CD4-positive, alpha-beta T cell treated with Interleukin-21 for 1 hour (primary cell): ENCODE data around the gene MKS1.
A peak's percentile ranks its signal among the peaks of the same experiment; 100 is the strongest.

ENCODE experiments used
- DNase-seq: peaks from one replicate; pipeline ENCODE4 v3.0.0-alpha.2; 2020

The MKS1 gene

DNA sequence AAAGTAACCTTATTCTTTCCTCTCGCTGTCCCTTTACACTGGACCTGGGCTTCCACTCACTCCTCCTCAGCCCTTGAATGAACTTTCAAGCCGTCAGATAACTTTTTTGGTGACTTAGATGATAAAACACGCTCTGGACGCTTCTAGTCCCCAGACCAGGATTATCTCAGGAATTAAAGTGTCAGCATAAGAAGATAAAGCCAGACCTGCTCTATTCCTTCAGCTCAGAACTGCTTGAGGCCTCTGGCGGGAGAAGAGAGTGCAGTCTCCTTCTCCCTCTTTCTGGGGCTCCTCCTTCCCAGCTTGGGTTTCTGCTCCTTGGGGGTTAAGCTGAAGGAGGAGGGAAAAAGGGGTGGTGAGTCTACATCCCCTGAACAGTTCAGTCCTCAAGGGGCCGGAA is 25.9 kb upstream of the MKS1 start:
- no peak for DNase-seq

DNA sequence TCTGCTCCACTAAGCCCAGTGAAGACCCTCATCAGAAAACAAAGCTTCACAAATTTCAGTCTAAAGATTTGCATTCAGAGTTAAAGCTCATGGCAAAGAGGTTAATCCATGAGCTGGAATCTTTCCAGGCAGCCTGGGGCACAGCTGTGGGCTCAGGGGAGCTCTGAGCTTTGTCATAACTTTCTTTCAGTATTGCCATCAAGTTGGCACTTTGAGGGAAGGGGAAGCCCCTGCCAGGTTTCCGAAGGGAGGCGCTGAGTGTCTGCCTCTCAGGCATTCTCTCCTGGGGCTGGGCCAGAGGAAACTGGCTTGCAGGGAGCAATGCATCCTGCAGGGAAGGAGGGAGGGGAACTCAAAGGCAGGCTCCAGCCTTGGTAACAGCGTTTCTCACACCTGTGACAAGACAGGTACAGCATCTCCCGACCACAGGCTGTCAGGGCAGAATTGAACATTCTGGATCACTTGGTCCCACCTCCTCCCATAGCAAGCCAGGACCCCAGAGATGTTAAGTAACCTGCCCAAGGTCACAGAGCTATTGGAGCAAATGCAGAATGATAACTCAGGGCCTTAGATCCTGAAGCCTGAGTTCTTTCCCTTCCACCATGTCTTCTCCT is 23.2 kb upstream of the MKS1 start:
- no peak for DNase-seq

DNA sequence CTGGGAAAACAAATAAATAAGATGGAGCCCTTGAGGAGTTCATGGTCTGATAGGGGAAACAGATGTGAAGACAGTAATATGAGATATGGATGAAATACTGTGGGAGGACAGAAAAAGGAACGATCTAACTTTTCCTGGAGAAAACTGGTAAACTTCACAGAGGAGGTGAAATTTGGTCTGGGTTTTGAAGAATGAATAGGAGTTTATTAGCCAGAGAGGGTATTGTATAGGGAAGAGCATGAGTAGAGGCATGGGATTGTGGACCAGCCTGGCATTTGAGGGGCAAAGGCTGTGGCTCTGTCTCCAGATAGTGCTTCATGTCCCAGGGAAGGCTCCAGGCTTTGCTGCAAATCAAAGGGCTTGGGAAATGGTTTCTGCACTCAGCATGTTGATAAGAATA is 20.9 kb upstream of the MKS1 start:
- no peak for DNase-seq

DNA sequence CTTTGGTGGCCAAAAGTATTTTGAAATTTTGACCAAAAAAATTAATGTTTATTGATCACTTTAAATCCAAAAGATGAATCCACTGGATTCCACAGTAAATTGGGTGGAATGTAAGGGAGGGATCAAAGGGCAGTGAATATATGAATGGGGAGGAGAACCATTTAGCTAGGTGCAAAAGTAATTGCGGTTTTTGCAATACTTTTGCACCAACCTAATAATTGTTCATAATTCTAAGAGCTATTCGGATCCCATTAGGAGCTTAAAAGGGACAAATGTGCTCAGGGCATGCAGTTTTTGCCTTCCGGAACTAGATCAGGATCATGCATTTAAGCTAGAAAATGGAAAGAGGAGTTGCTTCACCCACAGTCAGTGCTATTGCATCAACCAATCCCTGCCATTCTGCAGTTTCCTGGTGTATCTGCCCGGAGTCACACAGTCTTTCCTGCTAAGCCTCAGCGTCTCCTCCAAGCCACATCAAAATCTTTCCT is 19.1 kb upstream of the MKS1 start, which contains the start of gene LPO:
TSS of gene LPO (plus strand) at position 438 of the 488 bp plus-strand sequence. CDS start 4,396 bp downstream, outside the sequence.
- DNase-seq, result no peak

DNA sequence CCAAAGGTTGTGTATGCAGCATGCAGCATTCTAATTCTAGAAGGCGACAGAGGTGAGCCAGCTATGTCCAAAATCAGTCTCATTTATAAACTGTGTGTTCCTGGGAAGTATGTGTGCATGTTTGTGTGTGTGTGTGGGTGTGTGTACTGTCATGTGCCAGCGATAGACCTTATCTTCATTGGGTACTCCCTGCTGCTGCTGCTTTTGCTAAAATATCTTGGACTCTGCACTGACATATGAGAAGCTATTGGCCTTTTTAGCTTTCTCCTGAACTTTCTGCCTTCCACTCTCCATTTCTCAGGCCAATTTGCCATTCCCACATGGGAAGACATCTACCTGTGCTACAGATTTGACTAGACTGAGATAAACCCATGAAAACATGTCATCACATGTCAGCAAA is 17.3 kb upstream of the MKS1 start:
- no peak for DNase-seq

DNA sequence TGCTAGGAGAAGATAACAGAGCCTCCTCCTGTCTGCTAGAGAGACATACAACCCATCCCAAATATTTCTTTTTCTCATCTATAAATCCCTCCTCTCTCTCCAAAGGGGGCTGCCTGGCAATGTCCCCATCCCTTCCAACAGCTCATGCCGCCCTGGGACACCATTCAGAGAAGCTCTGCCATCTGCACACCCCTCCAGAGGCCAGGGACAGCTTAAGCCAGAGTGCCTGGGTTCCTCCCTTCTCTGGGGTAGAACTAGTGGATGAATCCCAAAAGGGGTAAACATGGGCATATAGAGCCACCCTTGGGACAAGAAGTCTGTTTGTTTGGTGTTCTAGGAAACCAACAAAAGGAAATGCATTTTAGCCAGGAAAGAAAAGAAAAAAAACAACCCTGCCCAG is 16.8 kb upstream of the MKS1 start:
- no peak for DNase-seq

DNA sequence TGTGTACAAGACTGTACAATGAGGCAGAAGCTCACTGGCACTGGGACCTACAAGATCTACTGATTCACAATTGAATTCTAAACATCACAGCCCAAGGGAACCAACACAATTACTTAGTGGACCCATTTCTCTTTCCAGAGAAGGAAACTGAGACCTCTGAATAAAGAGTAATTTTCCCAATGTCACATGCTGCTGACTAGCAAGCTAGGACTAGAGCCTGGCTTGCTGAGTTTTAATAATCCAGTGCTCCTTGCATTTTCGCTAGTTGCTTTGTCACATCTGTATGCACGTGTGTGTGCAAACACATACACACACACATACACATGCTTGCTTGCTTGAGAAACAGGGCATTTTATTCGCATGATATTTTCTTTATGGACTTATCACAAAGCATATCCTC is 15.5 kb upstream of the MKS1 start:
- no peak for DNase-seq

DNA sequence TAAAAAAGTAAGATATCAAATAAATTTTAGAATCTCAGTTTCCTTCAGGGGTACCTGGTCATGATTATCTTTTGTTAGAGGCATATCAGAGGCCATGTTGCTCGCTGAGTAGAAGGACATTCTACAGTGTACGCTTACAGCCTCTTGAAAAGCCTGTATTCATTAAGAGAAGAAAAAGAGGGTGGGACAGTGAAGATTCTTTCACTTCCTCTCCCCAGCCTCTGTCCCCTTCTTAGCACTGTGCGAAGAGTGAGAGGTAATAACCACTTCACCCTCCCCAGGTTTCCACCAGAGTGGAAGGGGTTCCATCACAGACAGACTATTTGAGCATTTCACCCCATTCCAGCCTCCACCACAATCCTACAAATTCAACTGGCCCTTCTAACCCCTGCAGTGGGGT is 14.5 kb upstream of the MKS1 start:
- DNase-seq, result no peak

DNA sequence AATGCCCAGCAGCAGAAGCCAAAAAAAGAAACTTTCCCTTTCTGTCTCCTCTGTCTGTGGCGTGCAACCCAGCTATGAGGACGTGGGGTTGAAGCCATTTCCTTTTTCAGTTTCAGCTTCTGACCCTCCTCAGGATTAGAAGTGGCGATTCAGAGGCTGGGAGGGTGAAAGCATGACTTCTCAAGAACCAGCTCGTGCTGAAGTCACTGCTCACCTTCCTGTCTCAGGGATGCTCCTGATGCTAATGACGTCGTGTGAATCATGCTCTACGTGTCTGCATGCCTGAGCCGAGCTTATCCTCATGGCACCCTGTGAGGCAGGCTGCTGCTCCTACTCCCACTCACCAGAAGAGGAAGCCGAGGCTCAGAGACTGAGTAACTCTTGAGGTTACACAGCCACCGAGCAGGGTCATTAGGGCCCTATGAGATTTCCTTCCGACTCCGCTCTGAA is 13.7 kb upstream of the MKS1 start:
- DNase-seq, result peak; percentile 14

DNA sequence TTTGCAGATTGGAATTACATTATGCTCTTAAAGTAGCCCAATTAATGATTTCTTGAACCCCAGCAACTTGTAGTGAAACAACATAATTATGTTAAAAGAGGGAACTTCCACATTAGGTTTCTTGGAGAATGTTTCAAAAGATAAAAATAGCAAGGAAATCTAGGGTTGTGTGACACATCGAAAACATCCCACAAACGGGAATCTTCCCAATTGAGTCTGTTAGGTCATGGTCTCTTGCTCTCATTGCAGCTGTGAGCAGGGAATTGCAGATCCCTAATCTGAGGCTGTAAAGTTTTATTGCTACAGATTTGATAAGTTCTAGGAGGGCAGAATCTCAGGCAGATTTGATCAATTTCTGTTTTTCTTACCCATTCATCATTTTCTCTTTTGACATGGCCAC is 12.6 kb upstream of the MKS1 start:
- no peak for DNase-seq

DNA sequence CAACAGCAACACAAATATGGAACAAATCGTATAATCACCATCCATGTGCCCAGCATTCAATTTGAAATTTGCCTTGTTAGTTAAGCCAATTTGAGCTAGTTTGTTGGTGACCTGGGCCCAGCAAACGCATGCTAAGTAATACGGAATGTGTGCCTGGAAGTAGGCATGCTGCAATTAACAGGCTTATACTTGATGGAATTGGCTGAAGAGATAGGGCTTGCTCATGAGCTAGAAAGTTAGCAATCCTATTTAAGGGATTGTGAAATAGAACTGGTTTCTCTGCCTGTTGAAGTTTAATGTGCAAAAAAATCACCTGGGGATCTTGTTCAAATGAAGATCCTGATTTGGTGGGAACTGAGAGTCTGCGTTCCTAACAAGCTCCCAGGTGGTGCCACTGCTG is 10.8 kb upstream of the MKS1 start:
- DNase-seq, result no peak

DNA sequence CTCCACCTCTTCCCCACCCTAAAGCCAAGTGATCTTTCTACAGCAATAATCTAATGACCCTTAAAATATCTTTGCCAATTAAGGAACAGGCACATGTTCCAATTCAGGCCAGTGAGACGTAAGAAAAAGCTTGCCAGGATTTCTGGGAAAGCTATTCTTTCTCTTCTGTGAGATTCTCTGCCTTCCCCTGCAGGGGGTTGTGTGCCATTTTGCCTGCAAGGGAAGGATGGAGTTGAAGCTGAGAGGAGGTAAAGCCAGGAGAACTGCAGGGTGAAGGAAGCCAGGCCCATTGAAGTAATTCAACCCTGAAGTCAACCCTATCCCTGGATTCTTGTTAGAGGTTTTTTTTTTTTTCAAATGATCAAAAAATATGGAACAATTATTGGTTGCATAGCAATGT is 10.3 kb upstream of the MKS1 start:
- no peak for DNase-seq

DNA sequence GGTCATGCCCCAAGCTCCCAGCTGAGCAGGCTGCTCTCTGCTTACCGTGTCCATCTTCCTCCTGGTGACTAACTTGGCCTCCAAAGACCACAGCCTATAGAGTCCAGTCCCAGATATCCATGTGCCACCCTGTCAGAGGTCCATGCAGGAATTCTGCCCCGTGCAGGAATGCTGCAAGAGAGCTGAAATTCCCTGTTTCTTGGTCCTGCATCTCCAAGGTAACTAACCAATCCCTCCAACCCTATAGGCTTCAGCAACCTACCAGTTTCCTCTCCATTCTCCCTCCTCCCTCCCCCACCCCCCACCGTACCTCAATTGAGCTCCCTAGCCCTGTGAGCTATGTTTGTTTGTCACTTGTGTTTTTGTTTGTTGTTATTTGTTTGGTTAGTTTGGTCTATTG is 9.6 kb upstream of the MKS1 start:
- no peak for DNase-seq

DNA sequence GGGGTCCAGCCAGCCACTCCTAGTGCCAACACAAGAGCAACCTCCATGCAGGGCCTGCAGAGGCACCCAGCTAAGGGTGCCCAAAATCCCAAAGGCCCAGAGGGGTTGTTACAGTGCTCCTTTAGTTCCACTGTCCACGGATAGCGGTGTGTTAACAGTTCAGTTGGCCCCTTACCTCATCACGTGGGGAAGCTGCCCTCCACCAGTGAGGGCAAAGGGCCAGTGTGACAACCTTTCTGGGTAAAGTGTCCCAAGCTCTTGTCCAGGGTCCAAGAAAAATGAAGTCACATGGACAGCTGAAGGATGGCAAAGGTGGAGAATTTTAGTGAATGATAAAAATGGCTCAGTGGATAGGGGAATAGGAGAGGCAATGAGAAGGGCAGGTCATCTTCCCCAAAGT is 8.7 kb upstream of the MKS1 start:
- no peak for DNase-seq

DNA sequence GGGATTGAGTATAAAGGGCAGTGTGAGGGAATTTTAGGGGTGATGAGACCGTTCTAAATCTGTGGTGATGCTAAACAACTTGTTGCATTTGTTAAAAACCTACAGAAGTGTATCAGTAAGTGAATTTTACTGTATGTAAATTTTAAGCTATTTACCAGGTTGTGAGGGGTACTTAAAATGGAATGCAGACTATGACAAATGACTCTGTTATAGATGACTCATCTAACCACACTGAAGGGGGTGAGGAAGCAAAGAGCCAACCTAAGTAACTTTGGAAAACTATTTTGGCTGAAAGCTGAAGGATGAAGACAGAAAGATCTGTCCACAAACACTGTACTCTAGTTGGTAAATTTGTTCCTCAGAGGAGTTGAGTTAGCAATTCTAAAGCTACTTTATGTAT is 5.3 kb upstream of the MKS1 start:
- no peak for DNase-seq

DNA sequence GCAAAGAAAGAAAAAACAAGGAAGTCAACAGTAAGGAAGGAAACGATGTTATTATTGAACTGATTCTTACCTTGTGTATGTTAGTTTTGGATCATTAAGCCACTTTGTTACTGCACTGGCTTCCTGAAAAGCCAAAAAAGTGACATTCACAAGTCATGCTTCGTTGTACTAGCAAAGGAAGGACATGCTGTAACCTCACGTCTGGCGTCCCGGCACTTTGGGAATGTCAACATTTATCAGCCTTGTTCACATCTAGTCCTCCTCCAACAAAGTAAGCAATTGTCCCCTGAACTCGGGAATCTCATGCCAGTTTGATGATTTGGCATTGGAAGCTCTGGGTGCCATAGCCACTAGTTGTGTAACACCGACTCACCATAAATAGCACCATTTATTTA is 731 bp upstream of the MKS1 start:
- no peak for DNase-seq

DNA sequence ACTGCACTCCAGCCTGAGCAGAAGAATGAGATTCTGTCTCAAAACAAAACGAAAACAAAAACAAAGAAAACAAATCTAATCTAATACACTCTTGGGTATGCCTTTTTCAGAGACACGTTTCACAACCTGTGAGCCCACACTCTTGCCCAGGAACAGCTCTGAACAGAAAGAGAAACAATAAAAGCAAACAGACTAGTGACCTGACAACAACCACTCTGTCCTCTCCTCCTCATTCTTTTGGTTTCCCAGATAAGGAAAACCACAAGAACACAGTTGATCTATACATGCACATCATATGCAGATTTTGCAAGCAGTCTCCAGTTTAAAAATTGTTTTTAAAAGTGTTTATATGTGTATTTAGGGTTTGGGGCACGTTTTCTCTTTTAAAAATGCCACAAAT is 1.3 kb downstream of the MKS1 start:
- DNase-seq, result no peak

DNA sequence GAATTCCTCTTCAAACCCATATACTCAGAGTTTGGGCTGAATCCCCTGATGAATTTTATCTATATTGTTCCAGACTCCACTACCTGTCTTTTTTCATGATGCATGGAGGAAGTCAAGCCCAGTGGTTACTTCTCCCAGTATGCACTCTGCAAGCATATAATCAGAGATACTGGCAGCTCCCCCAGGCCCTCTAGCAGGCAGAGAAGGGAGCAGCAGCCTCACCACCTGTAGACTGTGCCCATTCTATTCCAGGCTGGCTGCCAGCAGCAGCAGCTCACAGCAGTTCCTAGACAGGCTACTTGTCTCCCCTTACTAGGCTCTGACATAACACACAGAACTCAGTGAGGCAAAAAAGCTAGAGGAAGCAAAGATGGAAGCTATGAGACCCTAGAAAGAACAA is 3.4 kb downstream of the MKS1 start:
- DNase-seq, result no peak

DNA sequence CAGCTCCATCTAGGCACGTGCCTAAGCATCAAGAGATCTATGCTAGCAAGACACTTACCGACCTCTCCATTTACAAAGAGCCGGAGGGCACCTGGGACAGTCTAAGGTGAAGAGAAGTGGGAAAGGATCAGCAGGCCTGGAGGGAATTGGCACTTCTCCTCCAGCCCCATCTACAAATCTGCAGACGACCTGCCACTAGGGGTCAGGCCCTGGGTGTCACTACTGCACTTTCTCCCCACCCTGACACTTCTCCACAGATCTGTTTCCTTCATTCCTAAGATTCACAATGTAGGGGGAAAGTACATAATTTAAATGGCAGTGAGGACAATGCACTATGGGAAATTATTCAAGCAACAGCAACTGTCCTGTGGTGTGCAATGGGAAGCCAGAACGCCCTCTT is 8.1 kb downstream of the MKS1 start:
- DNase-seq, result no peak

DNA sequence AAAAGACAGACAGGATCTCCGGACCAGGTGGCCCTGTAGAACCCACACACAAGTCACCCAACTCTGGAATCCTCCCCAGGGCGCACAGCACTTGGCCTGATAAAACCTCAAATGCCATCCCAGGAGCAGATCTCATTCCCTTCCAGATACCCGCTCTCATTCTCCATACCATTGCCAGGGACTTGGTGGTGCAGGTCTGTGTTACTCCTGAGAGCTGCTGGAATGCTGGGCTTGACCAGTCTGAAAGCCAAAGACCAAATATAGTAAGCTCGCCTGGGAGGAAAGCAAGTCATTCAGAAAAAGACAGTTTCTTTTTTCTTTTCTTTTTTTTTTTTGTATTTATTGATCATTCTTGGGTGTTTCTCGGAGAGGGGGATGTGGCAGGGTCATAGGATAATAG is 10.7 kb downstream of the MKS1 start:
- no peak for DNase-seq

DNA sequence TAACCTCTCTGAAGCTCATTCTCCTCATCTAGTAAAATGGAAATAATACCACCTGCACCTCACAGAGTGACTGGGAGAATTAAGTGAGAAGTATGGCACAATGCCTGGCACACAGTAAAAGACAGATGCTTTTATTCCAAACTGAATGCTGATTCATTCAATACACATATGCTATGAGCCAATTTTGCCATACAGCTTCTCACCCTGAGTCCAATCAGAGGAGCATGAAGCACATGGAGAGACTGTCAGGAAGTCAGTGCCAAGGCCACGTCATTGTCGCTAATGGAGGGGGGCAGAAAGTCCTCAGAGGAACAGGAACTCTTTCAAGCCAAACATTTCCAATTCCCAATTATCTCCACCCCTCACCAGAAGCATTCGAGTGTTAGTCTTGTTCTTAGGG is 11.6 kb downstream of the MKS1 start:
- DNase-seq, result no peak

DNA sequence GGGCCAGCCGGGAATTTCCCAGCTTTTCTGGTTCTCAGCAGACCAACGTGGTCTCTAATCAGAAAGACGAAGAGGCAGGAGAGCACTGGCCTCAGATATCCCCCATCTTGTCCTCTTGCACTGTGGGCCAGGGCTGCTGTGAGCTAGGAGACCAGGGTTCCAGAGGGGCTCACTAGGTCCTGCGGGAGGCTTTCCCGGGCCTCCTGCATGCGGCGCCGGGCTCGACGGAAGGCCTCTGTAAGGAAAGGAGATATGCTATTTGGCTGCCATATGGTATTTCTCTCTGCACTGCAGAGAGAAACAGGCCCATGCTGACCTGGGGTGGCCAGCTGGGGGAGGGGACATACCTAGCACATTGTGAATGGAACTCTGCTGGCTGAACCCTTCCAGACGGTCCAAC is 13.1 kb downstream of the MKS1 start:
- DNase-seq, result no peak

DNA sequence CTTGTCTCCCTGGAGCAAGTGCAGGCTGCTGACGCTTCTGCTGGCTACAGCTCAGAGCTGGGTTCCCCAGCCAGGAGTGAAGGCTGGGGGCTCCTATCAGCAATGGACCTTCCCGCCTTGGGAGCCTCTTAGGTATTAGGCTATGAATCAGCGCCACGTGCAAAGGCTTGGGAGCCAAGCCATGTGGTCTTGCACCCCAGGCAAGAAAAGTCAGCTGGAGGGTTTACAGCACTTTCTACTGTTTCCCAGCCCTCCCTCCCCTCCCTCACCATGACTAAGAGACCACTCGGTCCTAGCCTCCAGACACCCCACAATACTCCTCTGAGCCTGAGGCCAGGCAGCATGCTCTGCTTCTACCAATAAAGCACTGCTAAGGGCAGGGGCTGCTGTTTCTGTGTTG is 14.3 kb downstream of the MKS1 start:
- no peak for DNase-seq

DNA sequence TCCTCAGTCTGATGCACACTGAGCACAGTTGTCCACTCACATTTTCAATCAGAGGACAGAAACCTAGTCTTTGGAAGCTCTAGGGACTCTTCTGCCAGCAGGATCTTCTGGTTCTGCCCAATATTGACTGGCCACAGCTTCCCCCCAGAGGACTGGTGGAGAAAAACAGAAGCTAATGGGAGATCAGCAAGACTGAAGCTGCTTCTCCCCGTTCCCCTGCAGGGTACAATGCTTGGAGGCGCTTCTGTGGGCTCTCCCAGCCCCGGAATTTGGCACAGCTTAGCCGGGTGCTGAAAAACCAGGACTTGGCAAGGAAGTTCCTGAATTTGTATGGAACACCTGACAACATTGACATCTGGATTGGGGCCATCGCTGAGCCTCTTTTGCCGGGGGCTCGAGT is 16.2 kb downstream of the MKS1 start:
- DNase-seq, result no peak

DNA sequence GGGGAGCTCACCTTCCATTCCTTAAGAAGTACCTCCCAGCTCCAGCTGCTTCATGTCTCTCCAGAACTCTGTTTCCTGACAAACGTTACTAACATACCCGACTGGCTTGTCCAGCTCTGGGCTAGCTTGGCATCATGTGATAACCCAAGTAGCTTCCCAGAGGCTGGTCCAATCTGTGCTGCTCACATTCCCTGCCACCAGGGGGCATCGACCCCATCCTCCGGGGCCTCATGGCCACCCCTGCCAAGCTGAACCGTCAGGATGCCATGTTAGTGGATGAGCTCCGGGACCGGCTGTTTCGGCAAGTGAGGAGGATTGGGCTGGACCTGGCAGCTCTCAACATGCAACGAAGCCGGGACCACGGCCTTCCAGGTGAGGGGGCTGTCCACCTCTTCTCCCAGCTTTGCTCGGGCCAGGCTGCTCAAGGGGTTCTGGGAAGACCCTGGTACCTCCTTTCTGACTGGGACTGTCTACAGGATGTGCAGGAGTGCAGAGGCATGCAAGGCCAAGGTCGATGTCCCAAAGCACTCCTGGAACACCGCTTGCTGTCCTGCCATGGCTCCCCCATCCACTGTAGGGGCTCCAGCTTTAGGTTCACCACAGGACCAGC is 18.9 kb downstream of the MKS1 start:
- peak; percentile 57 for DNase-seq
